GM18951 (cell line): ENCODE data around the gene GTF2I.
"Not testable (repeated sequence)": the region's sequence is repeated elsewhere in the genome, so short reads cannot be mapped to it uniquely, and the experiment has no call there.

Source experiments
- POLR2A ChIP-seq: IDR thresholded peaks from 4 replicates; pipeline ENCODE4 v1.6.1; 2011; ENCODE audit warnings: mild to moderate bottlenecking; ENCODE audit not compliant: insufficient read length, insufficient read depth; ENCODE audit errors: extremely low read depth
- in situ Hi-C: fragments of 300-500 bp; cut with MboI; formaldehyde crosslinking; loops from one replicate; pipeline ENCODE4 v1.12.0; 2022; ENCODE audit warnings: low sequenced_read_pairs, mixed read lengths, inconsistent platforms; ENCODE audit not compliant: unreplicated experiment

The GTF2I gene

GRCh38 chr7:74665296-74665938 is 7.9 kb downstream of the GTF2I start:
- no peak for TF ChIP-seq POLR2A
- in situ Hi-C loops: no loop called here

DNA sequence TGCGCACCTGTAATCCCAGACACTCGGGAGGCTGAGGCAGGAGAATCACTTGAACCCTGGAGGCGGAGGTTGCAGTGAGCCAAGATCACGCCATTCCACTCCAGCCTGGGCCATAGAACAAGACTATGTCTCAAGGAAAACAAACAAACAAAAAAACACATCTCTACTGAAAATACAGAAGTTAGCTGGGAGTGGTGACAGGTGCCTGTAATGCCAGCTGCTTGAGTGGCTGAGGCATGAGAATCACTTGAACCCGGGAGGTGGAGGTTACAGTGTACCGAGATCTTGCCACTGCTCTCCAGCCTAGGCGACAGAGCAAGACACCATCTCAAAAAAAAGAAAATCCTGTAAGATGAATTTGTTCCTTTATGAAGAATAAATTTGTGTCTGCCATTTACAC is 9.5 kb downstream of the GTF2I start:
- in situ Hi-C loops: not testable (repeated sequence)

- in situ Hi-C loops: not testable (repeated sequence)
Measured at GRCh38 chr7:74667520-74667919, 10.0 kb downstream of the GTF2I start.

DNA sequence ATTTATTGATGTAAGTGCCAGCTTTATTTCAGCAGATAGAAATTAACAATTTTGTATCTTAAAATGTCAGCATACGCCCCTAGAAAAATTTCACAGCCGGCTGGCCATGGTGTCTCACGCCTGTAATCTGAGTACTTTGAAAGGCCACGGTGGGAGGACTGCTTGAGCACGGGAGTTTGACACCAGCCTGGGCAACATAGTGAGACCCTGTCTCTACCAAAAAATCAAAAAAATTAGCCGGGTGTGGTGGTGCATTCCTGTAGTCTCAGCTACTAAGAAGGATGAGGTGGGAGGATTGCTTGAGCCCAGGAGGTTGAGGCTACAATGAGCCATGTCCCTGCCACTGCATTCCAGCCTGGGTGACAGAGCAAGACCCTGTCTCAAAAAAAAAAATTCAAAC is 14.1 kb downstream of the GTF2I start:
- in situ Hi-C loops: no loop called here

DNA sequence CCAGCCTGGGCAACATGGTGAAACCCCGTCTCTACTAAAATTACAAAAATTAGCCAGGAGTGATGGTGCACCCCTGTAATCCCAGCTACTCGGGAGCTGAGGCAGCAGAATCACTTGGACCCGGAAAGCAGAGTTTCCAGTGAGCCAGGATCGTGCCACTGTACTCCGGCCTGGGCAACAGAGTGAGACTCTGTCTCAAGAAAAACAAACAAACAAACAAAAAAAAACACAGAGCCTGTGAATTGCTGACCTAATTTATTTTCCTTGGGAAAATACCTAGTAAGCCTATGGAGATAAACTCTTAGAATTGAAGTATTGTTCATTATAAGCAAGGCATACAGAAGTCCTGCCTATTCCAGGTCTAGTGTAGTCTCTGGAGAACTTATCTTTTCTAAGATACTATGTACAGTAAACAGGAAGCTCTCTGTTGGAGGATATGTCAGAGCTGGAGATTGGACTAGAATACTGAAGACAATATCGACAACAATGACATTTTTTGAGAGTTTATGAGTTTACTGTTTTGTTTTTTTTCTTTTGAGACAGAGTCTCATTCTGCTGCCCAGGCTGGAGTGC is 14.9 kb downstream of the GTF2I start:
- TF ChIP-seq POLR2A: no peak
- in situ Hi-C loops: no loop called here

More for the DNA sequence above, 14.1 kb downstream of the GTF2I start:
- TF ChIP-seq POLR2A: no peak

GRCh38 chr7:74674166-74674565 is 16.6 kb downstream of the GTF2I start:
- in situ Hi-C loops: no loop called here
- no peak for TF ChIP-seq POLR2A

DNA sequence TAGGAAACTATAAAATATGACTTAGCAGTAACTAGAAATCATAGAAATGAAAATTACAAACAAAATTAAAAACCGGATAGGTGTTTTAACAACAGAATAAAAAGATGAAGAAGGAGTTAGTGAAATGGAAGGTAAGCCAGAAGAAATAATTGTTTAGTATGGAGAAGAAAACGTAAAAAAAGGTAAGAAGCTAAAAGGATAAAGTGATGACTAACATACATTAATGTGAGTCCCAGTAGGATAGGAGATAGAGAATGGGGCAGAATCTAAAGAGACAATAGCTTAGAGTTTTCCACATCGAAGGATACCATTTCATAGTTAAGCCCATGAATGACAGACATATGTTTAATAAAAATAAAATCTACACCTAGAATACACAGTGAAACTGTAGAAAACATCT is 25.3 kb downstream of the GTF2I start:
- TF ChIP-seq POLR2A: no peak
- in situ Hi-C loops: no loop called here

DNA sequence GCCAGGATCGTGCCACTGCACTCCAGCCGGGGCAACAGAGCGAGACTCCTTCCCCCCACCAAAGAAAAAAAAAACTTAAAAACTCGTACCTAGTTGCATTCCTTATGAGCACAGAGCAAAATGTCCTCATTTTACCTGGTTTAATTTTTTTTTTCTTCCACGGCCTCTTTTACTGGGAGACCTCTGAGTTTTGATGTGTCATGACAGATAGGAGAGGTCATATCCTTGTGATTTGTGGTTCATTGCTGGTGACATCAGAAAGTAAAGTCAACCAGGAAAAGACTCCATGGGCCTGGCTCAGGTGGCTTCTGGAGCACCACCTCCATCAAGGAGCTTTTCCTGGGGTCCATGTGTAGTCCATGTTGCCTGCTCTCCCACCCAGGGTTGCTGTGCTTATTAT is 26.3 kb downstream of the GTF2I start:
- TF ChIP-seq POLR2A: no peak
- in situ Hi-C loops: no loop called here

DNA sequence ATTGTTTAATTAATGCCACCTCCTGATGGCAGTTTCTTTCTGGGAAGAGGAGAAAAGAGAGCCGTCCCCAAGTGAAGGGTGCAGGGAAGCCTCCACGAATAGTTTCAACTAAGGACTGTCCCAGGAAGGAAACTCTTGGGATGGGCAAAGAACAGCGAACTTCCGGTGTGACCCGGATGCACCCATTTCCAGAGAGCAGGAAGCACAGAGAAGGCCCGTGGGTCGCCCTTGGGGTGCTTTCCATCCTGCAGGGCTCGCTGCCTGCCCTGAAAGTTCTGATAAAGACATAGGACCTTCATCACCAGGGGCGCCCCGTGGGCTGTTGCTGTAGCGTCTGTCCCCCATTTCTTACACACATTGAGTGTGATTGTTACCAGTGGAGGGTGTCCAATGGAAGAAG is 27.0 kb downstream of the GTF2I start:
- TF ChIP-seq POLR2A: no peak
- in situ Hi-C loops: no loop called here

- in situ Hi-C loops: no loop called here
- TF ChIP-seq POLR2A: no peak
Measured at GRCh38 chr7:74684921-74685320, 27.4 kb downstream of the GTF2I start.

DNA sequence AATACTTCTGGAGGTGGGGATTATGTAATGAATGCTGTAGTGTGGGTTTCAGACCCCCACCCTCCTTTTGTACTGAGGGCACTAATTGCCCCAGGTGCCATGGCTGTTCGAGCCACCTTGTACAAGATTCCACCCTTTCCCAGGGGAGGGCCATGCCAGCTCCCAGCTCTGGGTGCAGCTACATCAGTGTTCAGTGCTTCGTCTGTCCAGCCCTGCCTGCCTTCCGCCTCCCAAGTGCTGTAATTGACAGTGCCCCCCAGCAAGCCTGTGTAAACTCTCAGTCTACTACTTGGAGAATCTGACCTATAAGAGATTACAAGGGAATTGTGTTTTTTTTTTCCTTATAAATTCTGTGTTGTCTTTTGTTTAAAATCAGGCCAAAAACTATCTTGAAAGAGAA is 33.0 kb downstream of the GTF2I start:
- no peak for TF ChIP-seq POLR2A
- in situ Hi-C loops: no loop called here

DNA sequence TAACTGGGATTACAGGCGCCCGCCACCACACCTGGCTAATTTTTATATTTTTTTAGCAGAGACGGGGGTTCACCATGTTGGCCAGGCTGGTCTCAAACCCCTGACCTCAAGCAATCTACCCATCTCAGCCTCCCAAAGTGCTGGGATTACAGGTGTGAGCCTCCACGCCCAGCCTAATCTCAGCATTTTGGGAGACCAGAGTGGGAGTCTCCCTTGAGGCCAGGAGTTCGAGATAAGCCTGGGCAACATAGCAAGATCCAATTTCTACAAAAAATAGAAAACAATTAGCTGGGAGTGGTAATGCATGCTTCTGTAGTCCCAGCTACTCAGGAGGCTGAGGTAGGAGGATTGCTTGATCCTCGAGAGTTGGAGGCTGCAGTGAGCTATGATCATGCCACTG is 46.9 kb downstream of the GTF2I start:
- in situ Hi-C loops: loop anchor here (25.0 kb wide), 3 partner anchors 267 to 1517 kb away; no protein-coding TSS in a partner anchor

- no peak for TF ChIP-seq POLR2A
- in situ Hi-C loops: loop anchor here (25.0 kb wide), 3 partner anchors 270 to 1520 kb away; no protein-coding TSS in a partner anchor
Measured at GRCh38 chr7:74707238-74707637, 49.7 kb downstream of the GTF2I start.

- TF ChIP-seq POLR2A: no peak
- in situ Hi-C loops: loop anchor here (25.0 kb wide), 3 partner anchors 271 to 1521 kb away; no protein-coding TSS in a partner anchor
Measured at GRCh38 chr7:74708569-74709275, 51.2 kb downstream of the GTF2I start.
